Esophagus (tissue), 2 donors: Measurements from ENCODE around the gene SPESP1. TPM values are rescaled to one million over a fixed set of nuclear protein-coding genes. Genes with fewer than 3 reads are reported as not detected.
A peak's percentile ranks its signal among the peaks of the same experiment; 100 is the strongest.

ENCODE experiments used
- H3K27ac ChIP-seq, 2 donors: one replicate each; pipeline ENCODE4 v1.5.1; 2013; ENCODE audit warnings: low read depth in 2 of 2, mild to moderate bottlenecking in 2 of 2, inconsistent platforms in 1 of 2, low read length in 1 of 2, moderate library complexity in 1 of 2
- H3K27me3 ChIP-seq, 2 donors: one replicate each; pipeline ENCODE4 v1.6.1; 2013; ENCODE audit warnings: low read length in 2 of 2, control low read depth in 1 of 2, mild to moderate bottlenecking in 1 of 2; ENCODE audit not compliant: insufficient read depth in 2 of 2, control insufficient read depth in 1 of 2
- H3K36me3 ChIP-seq, 2 donors: one replicate each; pipeline ENCODE4 v1.6.1; 2013; ENCODE audit warnings: low read length in 1 of 2; ENCODE audit not compliant: control insufficient read depth in 2 of 2, insufficient read depth in 2 of 2
- H3K4me1 ChIP-seq, 2 donors: one replicate each; pipeline ENCODE4 v1.6.1; 2013; ENCODE audit warnings: low read length in 1 of 2; ENCODE audit not compliant: control insufficient read depth in 2 of 2, insufficient read depth in 2 of 2
- H3K4me3 ChIP-seq, 2 donors: one replicate each; pipeline ENCODE4 v1.5.1; 2013; ENCODE audit warnings: low read length in 2 of 2, mild to moderate bottlenecking in 2 of 2, low read depth in 1 of 2, moderate library complexity in 1 of 2
- H3K9me3 ChIP-seq, 2 donors: one replicate each; pipeline ENCODE4 v1.6.1; 2013; ENCODE audit warnings: mild to moderate bottlenecking in 2 of 2, low read depth in 1 of 2, low read length in 1 of 2, moderate library complexity in 1 of 2; ENCODE audit not compliant: control insufficient read depth in 2 of 2, insufficient read depth in 1 of 2
- WGBS, 2 donors: extraction: QIAGEN DNeasy Blood & Tissue Kit; methylation state at CpG; one replicate each; pipeline ENCODE4 v1.1.7; 2013; 5-methylcytosine and 5-hydroxymethylcytosine counted together
- polyA plus RNA-seq, 2 donors: library from polyadenylated mRNA; stranded (reverse); fragments of 200-250 nt; gene quantifications; one replicate each; pipeline ENCODE4 v1.2.3, GENCODE V29; 2013
- donor health status: healthy with polysubstance abuse.
- donor health status: Bipolar disorder and iron deficiency.

The SPESP1 gene
- polyA plus RNA-seq, result 1 to 10 TPM; 1.1 to 1.2 TPM

DNA sequence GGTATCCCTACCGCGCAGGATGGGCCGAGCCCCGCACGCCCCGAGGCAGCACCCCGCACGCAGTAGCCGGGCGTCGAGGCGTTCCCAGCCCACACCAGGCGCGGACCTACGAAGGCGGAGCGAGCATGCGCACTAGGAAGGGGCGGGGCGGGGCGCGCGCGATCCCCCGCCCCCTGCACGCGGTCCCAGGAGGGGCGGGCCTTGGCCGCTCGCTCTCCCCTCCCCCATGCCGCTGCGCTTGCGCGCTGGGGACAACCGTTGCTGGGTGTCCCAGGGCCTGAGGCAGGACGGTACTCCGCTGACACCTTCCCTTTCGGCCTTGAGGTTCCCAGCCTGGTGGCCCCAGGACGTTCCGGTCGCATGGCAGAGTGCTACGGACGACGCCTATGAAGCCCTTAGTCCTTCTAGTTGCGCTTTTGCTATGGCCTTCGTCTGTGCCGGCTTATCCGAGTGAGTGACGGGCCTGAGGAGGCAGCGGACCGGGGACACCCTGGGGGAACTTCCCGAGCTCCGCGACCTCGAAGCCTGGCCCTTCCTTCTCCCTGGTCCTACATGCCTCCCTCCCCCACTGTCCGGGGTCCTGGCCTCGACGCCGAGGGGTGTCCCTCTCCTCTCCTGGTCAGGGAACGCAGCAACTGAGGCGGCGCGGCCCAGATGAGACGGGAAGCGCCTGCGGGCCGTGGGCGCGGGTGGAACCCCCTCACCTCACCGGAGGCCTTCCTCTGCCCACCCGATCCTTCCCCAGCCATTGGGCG lies at the start of gene SPESP1:
Gene SPESP1 (plus strand): TSS at position 258 of the 755 bp plus-strand sequence. CDS start 129 bp downstream, at position 387.
- WGBS, 2 donors, result 62 to 70% methylated on average over 66 to 72 of the region's 72 CpGs
- Histone ChIP-seq H3K4me1 (peaks cover 0 to 5% of the 10 kb centered on the region in 2 donors), H3K27ac (no peak within 1 kb of the TSS), H3K27me3 (no peaks in the 10 kb centered on the region), H3K4me3 (peak within 1 kb of the TSS; percentile 32 to 52), H3K9me3 (peaks cover 0 to 7% of the 10 kb centered on the region in 2 donors), H3K36me3 (no peaks in the 10 kb centered on the region)

- Histone ChIP-seq H3K9me3 (no peaks in the 10 kb centered on the region), H3K27me3 (no peaks in the 10 kb centered on the region), H3K4me3 (no peak overlapping the region), H3K4me1 (no peaks in the 10 kb centered on the region), H3K27ac (no peak overlapping the region), H3K36me3 (no peaks in the 10 kb centered on the region)
- WGBS, 2 donors, result 21 to 30% methylated on average over 6 of the region's 6 CpGs
Observed at GRCh38 chr15:68885070-68885469, 45.3 kb upstream of the SPESP1 start.

GRCh38 chr15:68887120-68887519 lies 43.2 kb upstream of the SPESP1 start:
- Histone ChIP-seq H3K27me3 (no peaks in the 10 kb centered on the region), H3K4me1 (no peaks in the 10 kb centered on the region), H3K4me3 (no peak overlapping the region), H3K9me3 (no peaks in the 10 kb centered on the region), H3K36me3 (no peaks in the 10 kb centered on the region), H3K27ac (no peak overlapping the region)
- 76 to 89% methylated on average over 3 of the region's 3 CpGs for WGBS, 2 donors

DNA sequence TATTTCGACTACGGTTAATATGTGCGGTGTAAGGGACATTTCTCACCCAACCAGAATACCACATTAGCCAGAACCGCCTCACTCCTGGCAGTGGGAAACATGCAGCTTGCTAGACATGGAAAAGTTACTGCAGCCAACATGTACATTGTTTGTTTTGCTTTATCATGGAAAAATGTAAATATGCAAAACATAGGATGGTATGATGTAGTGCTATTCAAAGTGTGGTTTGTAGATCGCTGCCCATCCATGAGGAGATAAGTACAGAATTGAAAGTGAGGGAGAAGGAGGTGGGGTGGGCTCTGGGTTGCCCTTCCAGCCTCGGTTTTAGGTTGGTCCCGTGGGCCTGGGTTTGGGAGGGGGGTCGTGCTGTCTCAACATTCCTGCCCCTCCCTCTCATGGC lies 42.5 kb upstream of the SPESP1 start:
- WGBS, 2 donors, result 89 to 92% methylated on average over 8 of the region's 8 CpGs
- Histone ChIP-seq H3K27me3 (no peaks in the 10 kb centered on the region), H3K36me3 (no peaks in the 10 kb centered on the region), H3K9me3 (no peaks in the 10 kb centered on the region), H3K27ac (no peak overlapping the region), H3K4me1 (no peaks in the 10 kb centered on the region), H3K4me3 (no peak overlapping the region)

DNA sequence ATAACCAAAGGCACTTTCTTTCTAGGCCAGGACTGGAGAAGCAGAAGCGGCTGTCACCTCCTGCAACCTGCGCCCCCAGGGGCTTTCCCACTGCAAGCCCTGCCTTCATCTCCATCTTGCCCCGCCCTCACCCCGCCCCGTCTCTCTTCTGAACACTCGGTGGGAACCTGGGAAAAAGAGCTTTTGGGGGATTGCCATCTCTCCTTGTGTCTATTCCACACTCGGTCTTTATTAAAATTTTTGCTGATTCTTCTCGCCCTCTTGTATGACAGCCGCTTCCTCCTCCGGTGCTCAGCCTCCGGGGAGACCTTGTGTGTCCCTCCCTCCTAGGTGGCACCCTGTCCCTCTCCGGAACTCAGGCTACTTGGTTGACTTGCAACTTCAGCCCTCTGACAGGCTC lies 41.9 kb upstream of the SPESP1 start:
- Histone ChIP-seq H3K27me3 (no peaks in the 10 kb centered on the region), H3K27ac (no peak overlapping the region), H3K36me3 (no peaks in the 10 kb centered on the region), H3K4me3 (no peak overlapping the region), H3K9me3 (no peaks in the 10 kb centered on the region), H3K4me1 (no peaks in the 10 kb centered on the region)
- 54 to 57% methylated on average over 12 of the region's 12 CpGs for WGBS, 2 donors

DNA sequence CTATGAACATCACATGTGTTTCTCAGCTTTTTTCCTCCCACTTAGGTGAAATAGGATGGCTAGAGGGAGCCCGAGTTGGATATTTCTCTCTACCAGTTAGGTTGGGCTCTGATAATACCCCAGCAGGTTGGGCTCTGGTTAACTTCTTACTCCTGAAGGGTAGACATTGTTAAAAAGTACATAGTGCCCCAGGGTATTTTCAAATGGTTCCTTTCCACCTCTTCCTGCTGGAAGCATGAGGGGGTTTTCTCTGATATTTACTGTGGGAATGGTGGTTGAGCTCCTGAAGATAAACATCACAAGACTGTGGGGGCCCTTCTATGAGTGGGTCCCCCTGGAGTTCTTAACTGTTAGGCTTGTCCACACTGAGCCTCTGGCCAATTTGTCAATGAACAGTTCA lies 36.1 kb upstream of the SPESP1 start:
- Histone ChIP-seq H3K27me3 (no peaks in the 10 kb centered on the region), H3K27ac (no peak overlapping the region), H3K4me1 (no peaks in the 10 kb centered on the region), H3K9me3 (no peaks in the 10 kb centered on the region), H3K4me3 (no peak overlapping the region), H3K36me3 (no peaks in the 10 kb centered on the region)
- 75 to 80% methylated on average over 1 of the region's 1 CpG for WGBS, 2 donors

DNA sequence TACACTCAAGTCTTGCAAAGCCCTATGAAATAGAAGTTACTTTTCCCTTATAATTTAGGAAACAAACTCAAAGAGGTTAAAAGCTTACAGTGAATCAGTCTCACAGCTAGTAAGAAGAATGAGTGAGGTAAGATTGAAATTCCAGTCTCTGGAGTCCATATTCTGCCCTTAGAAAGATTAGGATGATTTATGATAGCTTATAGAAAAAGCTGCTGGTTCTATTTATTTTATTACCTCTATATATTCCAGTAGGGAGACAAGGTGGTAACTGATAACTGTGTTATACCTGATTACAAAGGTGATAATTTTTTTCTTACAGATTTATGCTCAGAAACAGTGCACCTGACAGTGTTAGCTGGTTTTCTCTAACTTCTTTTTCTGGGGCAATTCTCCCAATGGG lies 34.1 kb upstream of the SPESP1 start:
- H3K27ac ChIP-seq, result no peak overlapping the region
- H3K4me3 ChIP-seq, result no peak overlapping the region
- H3K4me1 ChIP-seq, result no peaks in the 10 kb centered on the region
- H3K27me3 ChIP-seq, result no peaks in the 10 kb centered on the region
- no peaks in the 10 kb centered on the region for H3K36me3 ChIP-seq
- no peaks in the 10 kb centered on the region for H3K9me3 ChIP-seq

- H3K4me3 ChIP-seq, result no peak overlapping the region
- WGBS, 2 donors, result 72 to 89% methylated on average over 1 of the region's 1 CpG
- no peaks in the 10 kb centered on the region for H3K9me3 ChIP-seq
- no peaks in the 10 kb centered on the region for H3K27me3 ChIP-seq
- H3K36me3 ChIP-seq, result no peaks in the 10 kb centered on the region
- no peaks in the 10 kb centered on the region for H3K4me1 ChIP-seq
- H3K27ac ChIP-seq, result no peak overlapping the region
Observed at GRCh38 chr15:68897016-68897415, 33.3 kb upstream of the SPESP1 start.

DNA sequence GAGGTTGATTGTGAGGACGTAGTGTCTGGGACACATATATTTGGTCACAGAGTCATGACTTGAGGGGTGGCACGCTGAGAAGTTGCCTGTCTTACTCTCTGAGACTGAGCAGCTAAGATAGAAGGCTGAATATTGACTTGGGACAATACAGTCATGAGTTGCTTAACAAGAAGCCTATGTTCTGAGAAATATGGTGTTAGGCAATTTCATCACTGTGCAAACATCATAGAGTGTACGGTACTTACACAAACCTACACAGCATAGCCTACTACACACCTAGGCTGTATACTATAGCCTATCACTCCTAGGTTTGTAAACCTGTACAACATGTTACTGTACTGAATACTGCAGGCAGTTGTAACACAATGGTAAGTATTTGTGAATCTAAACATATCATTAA lies 30.3 kb upstream of the SPESP1 start:
- WGBS, 2 donors, result 76 to 85% methylated on average over 3 of the region's 3 CpGs
- Histone ChIP-seq H3K27me3 (no peaks in the 10 kb centered on the region), H3K4me3 (no peak overlapping the region), H3K36me3 (no peaks in the 10 kb centered on the region), H3K27ac (no peak overlapping the region), H3K9me3 (no peaks in the 10 kb centered on the region), H3K4me1 (no peaks in the 10 kb centered on the region)

DNA sequence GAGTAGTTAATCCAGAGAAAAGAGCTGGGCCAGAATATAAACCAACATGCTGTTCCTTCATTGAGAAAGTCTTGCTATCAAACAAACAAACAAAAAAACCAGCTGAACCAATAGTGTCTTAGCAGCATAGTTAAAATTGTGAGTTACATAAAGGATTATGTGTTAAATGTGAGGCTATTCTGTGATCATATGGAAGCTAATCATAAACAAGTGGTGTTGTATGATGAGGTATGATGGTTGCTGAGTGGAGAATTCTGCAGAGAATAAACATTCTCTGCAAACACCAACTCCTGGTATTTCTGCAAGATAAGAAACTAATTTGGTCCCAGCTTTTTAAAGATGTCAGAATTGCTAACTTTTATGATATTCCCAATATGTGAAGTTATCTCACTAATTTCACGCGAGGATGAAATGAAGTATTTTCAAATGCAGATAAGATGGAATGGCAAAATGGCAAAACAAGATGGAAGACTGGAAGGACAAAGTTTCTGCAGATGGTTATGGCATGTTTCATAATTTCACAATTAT lies 22.9 kb upstream of the SPESP1 start:
- H3K4me3 ChIP-seq, result no peak overlapping the region
- no peaks in the 10 kb centered on the region for H3K4me1 ChIP-seq
- no peak overlapping the region for H3K27ac ChIP-seq
- no peaks in the 10 kb centered on the region for H3K27me3 ChIP-seq
- H3K36me3 ChIP-seq, result no peaks in the 10 kb centered on the region
- H3K9me3 ChIP-seq, result no peaks in the 10 kb centered on the region
- WGBS, 2 donors, result 93 to 96% methylated on average over 2 of the region's 2 CpGs
